Uterus (tissue), 2 donors: ENCODE measurements around the gene BRD3.

ENCODE experiments used
- CTCF ChIP-seq, 4 experiments: fragments of 200-600 bp in 2 of 4; fragments of 450-650 bp in 2 of 4; sonication (generic) in 2 of 4; IDR thresholded peaks; one replicate each; pipeline ENCODE4 v1.5.1; 2016 to 2019; ENCODE audit warnings: antibody characterized with exemption in 4 of 4, mild to moderate bottlenecking in 2 of 4, moderate library complexity in 1 of 4
- POLR2A ChIP-seq, 2 donors: fragments of 450-650 bp; IDR thresholded peaks; one replicate each; pipeline ENCODE4 v1.6.1; 2016; ENCODE audit warnings: antibody characterized with exemption in 2 of 2, mild to moderate bottlenecking in 1 of 2, moderate library complexity in 1 of 2

GRCh38 chr9:134066913-134067851 lies 644 bp downstream of the BRD3 start:
- no peak for TF ChIP-seq CTCF (IDR thresholded peaks at IDR 0.05)
- TF ChIP-seq POLR2A (IDR thresholded peaks at IDR 0.05) = no peak
